Fibroblast of lung (primary cell): ENCODE results near the gene PGM1. TPM values are rescaled to one million over a fixed set of nuclear protein-coding genes. Genes with fewer than 3 reads are reported as not detected.
A peak's percentile ranks its signal among the peaks of the same experiment; 100 is the strongest.

Experiments used
- DNase-seq, 2 donors: peaks; one replicate each; pipeline versions ENCODE4 v3.0.0 to v3.0.0-alpha.2; 2010; ENCODE audit warnings: low read depth in 2 of 2
- H2AFZ ChIP-seq: 2 replicates; pipeline ENCODE4 v1.5.1; 2012; ENCODE audit warnings: low read length, control low read depth, inconsistent platforms
- H3K27ac ChIP-seq: 2 replicates; pipeline ENCODE4 v1.5.1; 2011; ENCODE audit warnings: low read length, control low read depth; ENCODE audit not compliant: insufficient read depth
- H3K27me3 ChIP-seq: 2 replicates; pipeline ENCODE4 v1.5.1; 2011; ENCODE audit warnings: mild to moderate bottlenecking, low read length; ENCODE audit not compliant: control insufficient read depth, insufficient read depth
- H3K36me3 ChIP-seq: 2 replicates; pipeline ENCODE4 v1.5.1; 2011; ENCODE audit warnings: low read length; ENCODE audit not compliant: control insufficient read depth, insufficient read depth
- H3K4me1 ChIP-seq: 2 replicates; pipeline ENCODE4 v1.5.1; 2011; ENCODE audit warnings: low read length; ENCODE audit not compliant: control insufficient read depth, insufficient read depth; ENCODE audit errors: extremely low read depth
- H3K4me2 ChIP-seq: 2 replicates; pipeline ENCODE4 v1.5.1; 2011; ENCODE audit warnings: low read length, control low read depth; ENCODE audit not compliant: insufficient read depth; ENCODE audit errors: extremely low read depth
- H3K4me3 ChIP-seq, 4 experiments: fragments of 200-600 bp in 1 of 4; sonication (generic) in 1 of 4; replicated peaks in 1 of 4; 2 replicates each; pipeline ENCODE4 v1.5.1; 2011 to 2016; ENCODE audit warnings: low read length in 4 of 4, low read depth in 3 of 4, mild to moderate bottlenecking in 3 of 4, control low read depth in 2 of 4, inconsistent platforms in 1 of 4, mixed read lengths in 1 of 4; ENCODE audit not compliant: insufficient read depth in 1 of 4; ENCODE audit errors: control extremely low read depth in 1 of 4
- H3K79me2 ChIP-seq: 2 replicates; pipeline ENCODE4 v1.5.1; 2012; ENCODE audit warnings: mild to moderate bottlenecking, low read length, inconsistent platforms; ENCODE audit not compliant: control insufficient read depth, insufficient read depth
- H3K9ac ChIP-seq: 2 replicates; pipeline ENCODE4 v1.5.1; 2011; ENCODE audit warnings: mild to moderate bottlenecking, low read length, control low read depth; ENCODE audit not compliant: insufficient read depth
- H3K9me3 ChIP-seq: 2 replicates; pipeline ENCODE4 v1.5.1; 2012; ENCODE audit warnings: low read depth, low read length; ENCODE audit not compliant: control insufficient read depth, insufficient read depth
- H4K20me1 ChIP-seq: 2 replicates; pipeline ENCODE4 v1.5.1; 2011; ENCODE audit warnings: low read length; ENCODE audit not compliant: control insufficient read depth, insufficient read depth; ENCODE audit errors: extremely low read depth
- EZH2 ChIP-seq: IDR thresholded peaks from 2 replicates; pipeline ENCODE4 v1.5.1; 2012; ENCODE audit warnings: low read length, control low read depth, mild to moderate bottlenecking; ENCODE audit errors: missing control alignments
- polyA plus RNA-seq, 2 donors: library from polyadenylated mRNA; depleted of rRNA in 1 of 2; stranded (reverse) in 1 of 2; unstranded in 1 of 2; fragments of >200 nt; gene quantifications; 2 replicates each; pipeline ENCODE4 v1.2.1, GENCODE V29; 2011 to 2012; ENCODE audit warnings: missing spikeins in 1 of 2
- total RNA-seq: library from RNA; depleted of rRNA; stranded (reverse); fragments of >200 nt; gene quantifications from 2 replicates; pipeline ENCODE4 v1.2.1, GENCODE V29; 2014
- TF ChIP-seq, protein P1 (sequence below), 2 donors: IDR thresholded peaks in 1 of 2; conservative IDR thresholded peaks in 1 of 2; 1 replicate in 1 of 2; 2 replicates in 1 of 2; pipeline ENCODE4 v1.5.1; 2011 to 2012; ENCODE audit warnings: low read length in 2 of 2, control low read depth in 1 of 2, inconsistent platforms in 1 of 2, low read depth in 1 of 2, mild to moderate bottlenecking in 1 of 2

Gene PGM1
- total and polyA plus RNA-seq, 2 donors (not counting 1 experiment from before 2014, with no cell fraction given) = 43.7 to 51.4 TPM

DNA sequence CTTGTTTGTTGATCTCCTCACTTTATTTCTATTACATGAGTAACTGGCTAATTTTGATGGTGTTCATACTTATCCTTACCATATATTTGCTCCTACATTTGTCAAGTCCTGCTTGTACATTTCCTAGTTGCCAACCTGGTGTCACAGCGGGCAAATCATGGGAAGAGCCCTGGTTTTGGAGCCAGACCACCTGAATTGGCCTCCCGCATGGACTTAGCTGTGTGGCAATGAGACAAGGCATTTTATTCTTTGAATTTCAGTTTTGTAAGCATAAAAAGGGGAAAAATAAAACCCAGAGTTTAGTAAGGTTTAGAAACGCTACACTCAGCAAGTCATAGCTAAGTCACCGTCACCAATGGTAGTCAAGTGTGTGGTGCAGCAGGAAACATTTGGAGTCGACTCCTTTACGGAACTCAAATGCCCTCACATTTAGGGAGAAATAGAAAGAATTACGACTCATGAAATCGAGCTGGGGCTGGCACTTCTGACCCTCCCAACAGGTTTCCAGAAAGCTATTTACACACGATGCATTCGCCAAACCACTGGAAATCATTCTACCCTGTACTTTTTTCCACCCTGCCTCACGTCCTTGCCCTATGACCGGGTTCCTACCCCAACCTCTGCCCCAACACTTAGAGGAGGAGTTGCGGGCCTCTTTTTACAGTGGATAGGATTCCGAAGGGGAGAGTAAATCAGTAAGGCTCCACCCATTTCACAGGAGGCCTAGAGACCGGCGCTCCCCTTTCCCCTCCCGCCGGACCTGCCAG lies 492 bp upstream of the PGM1 start:
- Histone ChIP-seq H3K9ac (peak overlapping the region; percentile 80), H3K4me1 (peaks cover 3% of the 10 kb centered on the region), H2AFZ (peak overlapping the region; percentile 92), H4K20me1 (no peaks in the 10 kb centered on the region), H3K27me3 (no peaks in the 10 kb centered on the region), H3K4me2 (peak overlapping the region; percentile 79), H3K4me3 (peak overlapping the region; percentile 73 to 82 (median 78)), H3K36me3 (no peaks in the 10 kb centered on the region), H3K9me3 (no peaks in the 10 kb centered on the region), H3K79me2 (no peaks in the 10 kb centered on the region), H3K27ac (peak overlapping the region; percentile 67)
- DNase-seq = peak in 1 of 2 donors; percentile 27
- TF ChIP-seq, protein P1, sequence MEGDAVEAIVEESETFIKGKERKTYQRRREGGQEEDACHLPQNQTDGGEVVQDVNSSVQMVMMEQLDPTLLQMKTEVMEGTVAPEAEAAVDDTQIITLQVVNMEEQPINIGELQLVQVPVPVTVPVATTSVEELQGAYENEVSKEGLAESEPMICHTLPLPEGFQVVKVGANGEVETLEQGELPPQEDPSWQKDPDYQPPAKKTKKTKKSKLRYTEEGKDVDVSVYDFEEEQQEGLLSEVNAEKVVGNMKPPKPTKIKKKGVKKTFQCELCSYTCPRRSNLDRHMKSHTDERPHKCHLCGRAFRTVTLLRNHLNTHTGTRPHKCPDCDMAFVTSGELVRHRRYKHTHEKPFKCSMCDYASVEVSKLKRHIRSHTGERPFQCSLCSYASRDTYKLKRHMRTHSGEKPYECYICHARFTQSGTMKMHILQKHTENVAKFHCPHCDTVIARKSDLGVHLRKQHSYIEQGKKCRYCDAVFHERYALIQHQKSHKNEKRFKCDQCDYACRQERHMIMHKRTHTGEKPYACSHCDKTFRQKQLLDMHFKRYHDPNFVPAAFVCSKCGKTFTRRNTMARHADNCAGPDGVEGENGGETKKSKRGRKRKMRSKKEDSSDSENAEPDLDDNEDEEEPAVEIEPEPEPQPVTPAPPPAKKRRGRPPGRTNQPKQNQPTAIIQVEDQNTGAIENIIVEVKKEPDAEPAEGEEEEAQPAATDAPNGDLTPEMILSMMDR (conservative IDR thresholded peaks at IDR 0.05 in 1 of 2, IDR thresholded peaks at IDR 0.05 in 1 of 2; ENCODE audit: low read depth in 1 of 2, low read length in 2 of 2) = no peak
- TF ChIP-seq EZH2 = no peak

DNA sequence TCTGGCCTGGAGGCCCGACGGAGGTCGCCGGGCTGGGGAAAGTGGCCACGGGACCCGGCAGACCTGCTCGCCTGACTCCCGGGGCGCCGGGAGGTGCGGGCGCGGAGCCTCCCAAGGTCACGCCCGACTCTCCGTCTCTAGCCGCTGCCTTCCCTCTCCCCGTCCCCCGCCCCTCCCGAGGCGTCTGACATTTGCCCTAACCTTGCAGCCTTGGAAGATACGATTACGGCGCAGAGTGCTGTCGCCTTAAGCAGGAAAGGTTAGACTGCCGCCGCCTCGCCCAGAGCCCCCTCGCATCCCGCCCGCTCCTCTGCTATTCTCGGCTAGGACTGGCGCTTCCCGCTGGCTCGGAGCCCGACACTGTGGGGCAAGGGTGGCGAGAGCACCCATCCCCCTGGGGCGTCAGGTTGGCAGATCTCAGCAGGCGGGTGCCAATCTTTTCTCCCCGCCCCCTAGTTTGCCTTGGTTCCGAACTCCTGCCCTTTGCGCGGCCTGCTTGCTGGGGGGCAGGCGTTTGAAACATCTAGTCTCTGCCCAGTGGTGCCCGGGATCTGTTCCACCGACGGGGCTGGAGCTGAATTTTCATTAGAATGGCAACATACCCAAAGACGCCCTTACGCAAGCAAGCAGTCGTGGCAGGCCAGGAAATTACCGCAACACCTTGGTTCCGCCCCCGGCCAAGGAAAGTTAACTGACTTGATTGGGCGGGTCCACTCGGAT lies 835 bp downstream of the PGM1 start:
- H3K27ac ChIP-seq = peak overlapping the region; percentile 58
- no peaks in the 10 kb centered on the region for H3K9me3 ChIP-seq
- H3K4me3 ChIP-seq = peak overlapping the region; percentile 49 to 82 (median 78)
- H4K20me1 ChIP-seq = no peaks in the 10 kb centered on the region
- H2AFZ ChIP-seq = peak overlapping the region; percentile 77
- peak overlapping the region; percentile 80 for H3K9ac ChIP-seq
- DNase-seq = peak; percentile 33 to 76
- H3K79me2 ChIP-seq = no peaks in the 10 kb centered on the region
- peaks cover 3% of the 10 kb centered on the region for H3K4me1 ChIP-seq
- no peaks in the 10 kb centered on the region for H3K36me3 ChIP-seq
- TF ChIP-seq, protein P1 (conservative IDR thresholded peaks at IDR 0.05 in 1 of 2, IDR thresholded peaks at IDR 0.05 in 1 of 2; ENCODE audit: low read depth in 1 of 2, low read length in 2 of 2) = no peak
- TF ChIP-seq EZH2 = no peak
- H3K27me3 ChIP-seq = no peaks in the 10 kb centered on the region
- H3K4me2 ChIP-seq = peak overlapping the region; percentile 90

DNA sequence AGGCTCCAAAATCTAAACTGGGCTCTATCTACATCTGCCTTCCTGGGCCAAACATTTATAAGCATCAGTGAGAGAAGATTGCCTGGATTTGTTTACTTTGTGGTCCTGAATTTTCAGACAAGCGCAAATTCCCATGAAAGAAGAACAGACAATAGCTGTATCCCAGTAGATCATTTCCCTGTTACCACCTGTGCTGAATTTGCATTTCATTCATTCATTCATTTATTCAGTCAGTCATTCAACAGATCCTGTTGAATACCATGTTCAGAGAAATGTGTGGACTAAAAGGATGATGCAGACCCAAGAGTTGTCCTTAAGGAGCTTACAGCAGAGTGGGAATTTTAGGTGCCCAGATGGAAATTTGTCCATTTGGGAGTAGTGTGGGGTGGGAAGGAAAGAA lies 2.2 kb downstream of the PGM1 start:
- Histone ChIP-seq H4K20me1 (no peaks in the 10 kb centered on the region), H3K9ac (no peak overlapping the region), H2AFZ (no peak overlapping the region), H3K27ac (no peak overlapping the region), H3K4me1 (peaks cover 1% of the 10 kb centered on the region), H3K9me3 (no peaks in the 10 kb centered on the region), H3K4me2 (no peak overlapping the region), H3K36me3 (no peaks in the 10 kb centered on the region), H3K4me3 (no peak overlapping the region), H3K27me3 (no peaks in the 10 kb centered on the region), H3K79me2 (no peaks in the 10 kb centered on the region)
- DNase-seq = no peak
- no peak for TF ChIP-seq EZH2
- TF ChIP-seq, protein P1 (conservative IDR thresholded peaks at IDR 0.05 in 1 of 2, IDR thresholded peaks at IDR 0.05 in 1 of 2; ENCODE audit: low read depth in 1 of 2, low read length in 2 of 2) = no peak
